ENCODE measurements around the gene DNAH14.
"Not testable (repeated sequence)": the region's sequence is repeated elsewhere in the genome, so short reads cannot be mapped to it uniquely, and the experiment has no call there.

DNAH14 gene

GRCh38 chr1:224998185-224998584, 68.7 kb downstream of the DNAH14 start:
- DNase-seq (ENCODE audit: low read depth) = no peak

DNA sequence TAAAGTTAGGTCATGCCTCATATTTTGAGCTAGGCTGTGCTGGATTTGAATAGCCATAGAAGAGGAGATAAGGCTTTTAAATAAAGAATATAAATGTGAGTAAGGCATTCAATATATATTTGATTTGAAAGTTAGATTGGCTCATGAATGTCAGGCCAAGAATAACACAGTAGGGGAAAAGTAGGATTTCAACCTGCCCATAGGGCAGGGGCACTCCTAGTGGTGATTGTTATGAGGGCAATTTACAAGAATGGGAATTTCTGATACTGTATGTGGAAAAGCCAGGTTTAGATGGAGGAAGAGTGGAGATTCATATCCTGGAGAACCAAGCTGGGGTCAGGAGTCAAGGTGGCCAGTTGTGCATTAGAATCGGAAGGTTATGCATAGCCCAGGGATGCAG, 74.9 kb downstream of the DNAH14 start:
- no peak for DNase-seq (ENCODE audit: low read depth)

DNA sequence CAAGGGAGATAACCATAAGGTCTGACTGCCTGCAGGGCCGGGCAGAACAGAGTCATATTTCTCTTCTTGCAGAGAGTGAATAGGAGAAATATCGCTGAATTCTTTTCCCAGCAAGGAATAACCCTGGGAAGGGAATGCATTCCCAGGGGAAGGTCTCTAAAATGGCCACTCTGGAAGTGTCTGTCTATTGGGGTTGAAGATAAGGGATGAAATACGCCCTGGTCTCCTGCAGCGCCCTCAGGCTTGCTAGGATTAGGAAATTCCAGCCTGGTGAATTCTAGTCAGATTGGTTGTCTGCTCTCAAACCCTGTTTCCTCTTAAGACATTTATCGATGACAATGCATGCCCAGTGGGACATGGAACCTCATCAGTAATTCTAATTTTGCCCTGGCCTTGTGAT, 76.9 kb downstream of the DNAH14 start:
- DNase-seq (ENCODE audit: low read depth) = not testable (repeated sequence)

- not testable (repeated sequence) for DNase-seq (ENCODE audit: low read depth)
Measured at GRCh38 chr1:225008050-225008449, 78.6 kb downstream of the DNAH14 start.

- DNase-seq (ENCODE audit: low read depth) = no peak
Measured at GRCh38 chr1:225021037-225021436, 91.6 kb downstream of the DNAH14 start.

DNA sequence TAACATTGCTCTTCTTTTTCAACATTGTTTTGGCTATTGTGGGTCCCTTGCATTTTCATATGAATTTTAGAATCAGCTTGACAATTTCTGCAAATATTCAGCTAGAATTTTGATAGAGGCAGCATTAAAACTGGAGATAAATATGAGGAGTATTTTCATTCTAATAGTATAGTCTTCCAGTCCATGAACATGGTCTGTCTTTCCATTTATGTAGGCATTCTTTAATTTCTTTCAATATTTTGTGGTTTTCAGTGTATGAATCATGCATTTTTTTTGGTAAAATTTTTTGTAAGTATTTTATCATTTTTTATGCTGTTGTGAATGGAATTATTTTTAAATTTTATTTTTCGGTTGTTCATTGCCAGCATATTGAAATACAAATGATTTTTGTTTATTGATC, 97.2 kb downstream of the DNAH14 start:
- no peak for DNase-seq (ENCODE audit: low read depth)

DNA sequence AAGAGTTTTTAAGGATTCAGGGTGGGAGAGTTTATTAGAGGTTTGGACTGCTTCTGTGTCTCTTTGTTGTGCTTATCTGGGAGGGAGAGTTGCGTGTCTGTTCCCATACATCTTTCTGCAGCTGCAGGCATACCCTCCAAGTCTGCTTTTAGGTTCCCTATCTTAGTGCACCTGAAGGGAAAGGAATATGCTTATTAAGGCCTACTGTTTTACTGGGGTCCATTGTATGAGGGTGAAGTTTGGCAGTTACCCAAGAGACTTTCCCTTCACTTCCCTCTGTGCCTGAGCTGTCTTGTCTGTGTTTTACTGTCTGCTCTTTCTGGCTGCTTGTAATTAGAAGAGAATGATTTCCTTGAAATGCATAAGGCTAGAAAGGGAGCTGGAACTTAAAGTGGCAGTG, 107.0 kb downstream of the DNAH14 start:
- not testable (repeated sequence) for DNase-seq (ENCODE audit: low read depth)

- no peak for DNase-seq (ENCODE audit: low read depth)
Measured at GRCh38 chr1:225042263-225042662, 112.8 kb downstream of the DNAH14 start.

- no peak for DNase-seq (ENCODE audit: low read depth)
Measured at GRCh38 chr1:225044258-225044657, 114.8 kb downstream of the DNAH14 start.

DNA sequence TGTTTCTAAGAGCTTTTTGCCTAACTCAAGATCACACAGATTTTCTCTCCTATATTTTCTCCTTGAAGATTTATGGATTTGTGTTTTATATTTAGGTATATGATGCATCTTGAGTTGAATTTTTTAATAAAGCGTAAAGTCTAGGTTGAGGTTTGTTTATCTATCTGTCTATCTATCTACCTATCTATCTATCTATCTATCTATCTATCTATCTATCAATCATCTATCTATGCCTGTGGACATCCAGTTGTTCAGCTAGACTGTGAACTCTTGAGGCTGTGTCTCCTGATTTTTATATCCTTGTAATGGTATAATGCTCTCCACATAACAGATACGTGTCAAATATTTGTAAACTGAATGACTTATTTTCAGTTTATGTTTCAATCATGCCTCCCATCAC, 120.1 kb downstream of the DNAH14 start:
- no peak for DNase-seq (ENCODE audit: low read depth)

DNA sequence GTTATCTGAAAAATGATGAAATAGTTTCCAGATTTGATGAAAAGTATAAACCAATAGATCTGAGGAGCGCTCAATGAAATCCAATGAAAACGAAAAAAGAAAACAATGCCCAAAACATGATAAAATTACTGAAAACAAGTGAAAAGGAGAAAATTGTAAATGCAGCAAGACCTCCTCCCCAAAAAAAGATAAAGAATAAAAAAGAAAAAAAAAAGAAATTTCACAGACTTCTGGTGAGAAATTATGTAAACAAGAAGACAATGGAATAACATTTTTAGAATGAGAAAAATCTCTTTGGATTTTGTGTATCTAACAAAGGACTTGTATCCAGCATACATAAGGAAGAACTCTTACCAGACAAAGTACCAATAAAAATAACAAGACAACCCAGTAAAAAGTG, 134.2 kb downstream of the DNAH14 start:
- DNase-seq (ENCODE audit: low read depth) = no peak

DNA sequence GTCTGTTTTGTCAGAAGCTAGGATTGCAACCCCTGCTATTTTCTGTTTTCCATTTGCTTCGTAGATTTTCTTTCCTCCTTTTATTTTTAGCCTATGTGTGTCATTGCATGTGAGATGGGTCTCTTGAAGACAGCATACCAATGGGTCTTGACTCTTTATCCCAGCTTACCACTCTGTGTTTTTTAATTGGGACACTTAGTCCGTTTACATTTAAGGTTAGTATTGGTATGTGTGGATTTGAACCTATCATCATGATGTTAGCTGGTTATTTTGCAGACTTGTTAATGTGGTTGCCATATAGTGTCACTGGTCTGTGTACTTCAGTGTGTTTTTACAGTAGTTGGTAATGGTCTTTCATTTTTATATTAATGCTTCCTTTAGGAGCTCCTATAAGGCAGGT, 141.5 kb downstream of the DNAH14 start:
- DNase-seq (ENCODE audit: low read depth) = no peak

- no peak for DNase-seq (ENCODE audit: low read depth)
Measured at GRCh38 chr1:225097175-225097574, 167.7 kb downstream of the DNAH14 start.

GRCh38 chr1:225111000-225111399, 181.5 kb downstream of the DNAH14 start:
- DNase-seq (ENCODE audit: low read depth) = no peak

- DNase-seq (ENCODE audit: low read depth) = no peak
Measured at GRCh38 chr1:225113265-225113664, 183.8 kb downstream of the DNAH14 start.

- DNase-seq (ENCODE audit: low read depth) = no peak
Measured at GRCh38 chr1:225114354-225114990, 185.0 kb downstream of the DNAH14 start.

GRCh38 chr1:225119307-225119706, 189.8 kb downstream of the DNAH14 start:
- no peak for DNase-seq (ENCODE audit: low read depth)

DNA sequence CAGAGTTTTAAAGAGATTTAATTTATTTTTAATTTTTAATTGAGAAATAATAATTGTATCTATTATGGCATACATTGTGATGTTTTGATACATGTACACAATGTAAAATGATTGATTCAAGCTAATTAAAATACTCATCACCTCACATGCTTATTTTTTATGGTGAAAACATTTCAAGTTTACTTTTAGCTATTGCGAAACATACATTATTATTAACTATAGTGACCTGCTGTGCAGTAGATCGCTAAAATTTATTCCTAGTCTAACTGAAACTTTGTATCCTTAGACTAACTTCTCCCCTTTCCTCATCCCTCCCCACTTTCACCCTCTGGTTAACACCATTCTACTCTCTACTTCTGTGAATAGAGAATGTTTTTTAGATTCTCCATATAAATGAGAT, 191.6 kb downstream of the DNAH14 start:
- no peak for DNase-seq (ENCODE audit: low read depth)

DNA sequence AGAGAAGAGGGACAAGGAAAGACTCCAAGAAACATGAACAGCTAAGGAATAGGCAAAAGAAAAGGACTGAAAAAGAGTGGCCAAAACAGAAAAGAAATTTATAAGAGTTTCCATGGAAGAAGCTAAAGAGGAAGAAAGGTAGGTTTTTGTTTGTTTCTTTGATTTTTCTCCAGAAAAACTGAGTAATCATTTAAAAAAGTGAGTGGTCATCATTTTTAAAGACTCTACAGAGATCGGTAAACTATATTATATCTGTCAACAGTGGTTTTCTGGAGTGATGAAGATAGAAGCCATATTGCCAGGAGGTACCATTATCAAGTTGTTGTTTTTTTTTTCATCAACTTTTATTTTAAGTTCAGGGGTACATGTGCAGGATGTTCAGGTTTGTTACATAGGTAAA, 202.4 kb downstream of the DNAH14 start:
- DNase-seq (ENCODE audit: low read depth) = no peak

DNA sequence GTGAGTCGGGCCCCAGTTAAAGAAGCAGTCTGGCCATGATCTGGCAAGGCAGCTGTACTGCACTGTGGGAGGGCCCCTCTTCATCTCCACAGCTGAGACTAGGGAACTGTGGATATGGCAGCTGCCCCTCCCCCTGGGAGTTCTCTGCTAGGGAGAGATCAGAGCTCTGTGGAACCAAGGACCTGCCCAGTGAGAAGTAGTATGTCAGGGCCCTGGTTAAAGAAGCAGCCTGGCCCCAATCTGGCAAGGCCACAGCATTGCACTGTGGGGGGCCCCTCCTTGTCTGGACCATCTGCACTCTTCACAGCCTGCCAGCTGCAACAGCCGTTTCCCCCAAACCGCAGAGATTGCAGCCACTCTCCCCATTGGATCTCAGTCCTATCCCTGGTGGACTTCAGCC, 208.5 kb downstream of the DNAH14 start:
- no peak for DNase-seq (ENCODE audit: low read depth)

- DNase-seq (ENCODE audit: low read depth) = no peak
Measured at GRCh38 chr1:225143001-225143400, 213.5 kb downstream of the DNAH14 start.

GRCh38 chr1:225146478-225146877, 217.0 kb downstream of the DNAH14 start:
- DNase-seq (ENCODE audit: low read depth) = no peak

GRCh38 chr1:225147791-225148190, 218.3 kb downstream of the DNAH14 start:
- not testable (repeated sequence) for DNase-seq (ENCODE audit: low read depth)

DNA sequence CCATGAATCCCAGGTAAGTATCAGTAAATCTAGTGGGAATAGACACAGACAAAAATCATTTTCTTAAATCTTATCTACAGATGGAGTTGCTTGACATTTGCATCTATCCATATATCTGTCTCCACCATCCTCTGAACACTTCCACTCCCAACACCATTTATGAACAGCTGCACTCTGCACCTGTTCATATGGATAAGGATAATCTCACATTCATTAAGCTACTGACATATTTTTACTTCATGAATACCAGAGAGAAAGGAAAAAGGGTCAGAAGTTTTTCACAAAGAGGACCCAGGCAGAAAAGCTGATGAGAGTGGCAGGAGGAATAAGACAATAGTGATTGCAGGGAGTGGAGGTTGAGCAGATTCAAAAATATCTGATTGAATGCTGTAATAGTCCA, 222.6 kb downstream of the DNAH14 start:
- DNase-seq (ENCODE audit: low read depth) = no peak

- DNase-seq (ENCODE audit: low read depth) = no peak
Measured at GRCh38 chr1:225155555-225155954, 226.1 kb downstream of the DNAH14 start.
